ENCODE data around the gene MAGEA12. TPM values are rescaled to one million over a fixed set of nuclear protein-coding genes. Genes with fewer than 3 reads are reported as not detected.

Gene MAGEA12, protein sequence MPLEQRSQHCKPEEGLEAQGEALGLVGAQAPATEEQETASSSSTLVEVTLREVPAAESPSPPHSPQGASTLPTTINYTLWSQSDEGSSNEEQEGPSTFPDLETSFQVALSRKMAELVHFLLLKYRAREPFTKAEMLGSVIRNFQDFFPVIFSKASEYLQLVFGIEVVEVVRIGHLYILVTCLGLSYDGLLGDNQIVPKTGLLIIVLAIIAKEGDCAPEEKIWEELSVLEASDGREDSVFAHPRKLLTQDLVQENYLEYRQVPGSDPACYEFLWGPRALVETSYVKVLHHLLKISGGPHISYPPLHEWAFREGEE
- 0.08 TPM in 1 of 2 replicates, not detected in the other for total RNA-seq (ENCODE audit: low replicate concordance)

DNA sequence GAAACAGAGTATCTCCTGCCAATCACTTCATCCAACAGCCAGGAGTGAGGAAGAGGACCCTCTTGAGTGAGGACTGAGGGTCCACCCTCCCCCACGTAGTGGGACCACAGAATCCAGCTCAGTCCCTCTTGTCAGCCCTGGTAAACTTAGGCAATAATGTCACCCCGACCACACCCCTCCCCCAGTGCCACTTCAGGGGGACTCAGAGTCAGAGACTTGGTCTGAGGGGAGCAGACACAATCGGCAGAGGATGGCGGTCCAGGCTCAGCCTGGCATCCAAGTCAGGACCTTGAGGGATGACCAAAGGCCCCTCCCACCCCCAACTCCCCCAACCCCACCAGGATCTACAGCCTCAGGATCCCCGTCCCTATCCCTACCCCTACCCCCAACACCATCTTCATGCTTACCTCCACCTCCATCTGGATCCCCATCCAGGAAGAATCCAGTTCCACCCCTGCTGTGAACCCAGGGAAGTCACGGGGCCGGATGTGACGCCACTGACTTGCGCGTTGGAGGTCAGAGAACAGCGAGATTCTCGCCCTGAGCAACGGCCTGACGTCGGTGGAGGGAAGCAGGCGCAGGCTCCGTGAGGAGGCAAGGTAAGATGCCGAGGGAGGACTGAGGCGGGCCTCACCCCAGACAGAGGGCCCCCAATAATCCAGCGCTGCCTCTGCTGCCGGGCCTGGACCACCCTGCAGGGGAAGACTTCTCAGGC lies at the start of gene MAGEA12, which contains the start of gene CSAG1:
MAGEA12 (plus strand) TSS at position 497 of the 715 bp plus-strand sequence. CDS start 2,405 bp downstream, outside the sequence.
CSAG1 (minus strand) TSS at position 461 of the 715 bp plus-strand sequence. CDS start 1,261 bp downstream, outside the sequence.

DNA sequence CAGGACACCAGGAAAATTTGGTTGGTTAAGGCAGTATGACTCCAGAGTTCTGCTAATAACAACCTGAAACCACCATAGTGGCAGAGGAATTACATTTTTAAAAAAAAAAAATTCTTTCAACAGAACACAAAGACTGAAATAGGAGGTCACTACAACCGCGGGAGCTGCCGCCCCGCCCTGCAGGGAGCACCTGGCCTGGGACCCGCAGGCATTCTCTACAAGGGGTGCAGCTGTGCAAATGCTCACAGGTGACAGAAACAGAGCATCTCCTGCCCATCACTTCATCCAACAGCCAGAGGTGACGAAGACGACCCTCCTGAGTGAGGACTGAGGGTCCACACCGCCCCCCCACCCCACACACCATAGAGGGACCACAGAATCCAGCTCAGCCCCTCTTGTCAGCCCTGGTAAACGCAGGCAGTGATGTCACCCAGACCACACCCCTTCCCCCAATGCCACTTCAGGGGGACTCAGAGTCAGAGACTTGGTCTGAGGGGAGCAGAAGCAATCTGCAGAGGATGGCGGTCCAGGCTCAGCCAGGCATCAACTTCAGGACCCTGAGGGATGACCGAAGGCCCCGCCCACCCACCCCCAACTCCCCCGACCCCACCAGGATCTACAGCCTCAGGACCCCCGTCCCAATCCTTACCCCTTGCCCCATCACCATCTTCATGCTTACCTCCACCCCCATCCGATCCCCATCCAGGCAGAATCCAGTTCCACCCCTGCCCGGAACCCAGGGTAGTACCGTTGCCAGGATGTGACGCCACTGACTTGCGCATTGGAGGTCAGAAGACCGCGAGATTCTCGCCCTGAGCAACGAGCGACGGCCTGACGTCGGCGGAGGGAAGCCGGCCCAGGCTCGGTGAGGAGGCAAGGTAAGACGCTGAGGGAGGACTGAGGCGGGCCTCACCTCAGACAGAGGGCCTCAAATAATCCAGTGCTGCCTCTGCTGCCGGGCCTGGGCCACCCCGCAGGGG lies 35.3 kb upstream of the MAGEA12 start, which contains the start of gene MAGEA3:
MAGEA3 (plus strand) TSS at position 843 of the 980 bp plus-strand sequence. CDS start 2,039 bp downstream, outside the sequence.

GRCh38 chrX:152709173-152709572 lies 24.4 kb upstream of the MAGEA12 start, which contains the start of gene CSAG2:
Gene CSAG2, minus strand, starts transcription at chrX:152709273. Its CDS starts 161 bp downstream, at chrX:152709112.

GRCh38 chrX:152713815-152714787 lies 19.5 kb upstream of the MAGEA12 start, which contains the start of gene MAGEA2B:
Gene MAGEA2B, plus strand, starts transcription at chrX:152714628. Its CDS starts 2,479 bp downstream, at chrX:152717107.

DNA sequence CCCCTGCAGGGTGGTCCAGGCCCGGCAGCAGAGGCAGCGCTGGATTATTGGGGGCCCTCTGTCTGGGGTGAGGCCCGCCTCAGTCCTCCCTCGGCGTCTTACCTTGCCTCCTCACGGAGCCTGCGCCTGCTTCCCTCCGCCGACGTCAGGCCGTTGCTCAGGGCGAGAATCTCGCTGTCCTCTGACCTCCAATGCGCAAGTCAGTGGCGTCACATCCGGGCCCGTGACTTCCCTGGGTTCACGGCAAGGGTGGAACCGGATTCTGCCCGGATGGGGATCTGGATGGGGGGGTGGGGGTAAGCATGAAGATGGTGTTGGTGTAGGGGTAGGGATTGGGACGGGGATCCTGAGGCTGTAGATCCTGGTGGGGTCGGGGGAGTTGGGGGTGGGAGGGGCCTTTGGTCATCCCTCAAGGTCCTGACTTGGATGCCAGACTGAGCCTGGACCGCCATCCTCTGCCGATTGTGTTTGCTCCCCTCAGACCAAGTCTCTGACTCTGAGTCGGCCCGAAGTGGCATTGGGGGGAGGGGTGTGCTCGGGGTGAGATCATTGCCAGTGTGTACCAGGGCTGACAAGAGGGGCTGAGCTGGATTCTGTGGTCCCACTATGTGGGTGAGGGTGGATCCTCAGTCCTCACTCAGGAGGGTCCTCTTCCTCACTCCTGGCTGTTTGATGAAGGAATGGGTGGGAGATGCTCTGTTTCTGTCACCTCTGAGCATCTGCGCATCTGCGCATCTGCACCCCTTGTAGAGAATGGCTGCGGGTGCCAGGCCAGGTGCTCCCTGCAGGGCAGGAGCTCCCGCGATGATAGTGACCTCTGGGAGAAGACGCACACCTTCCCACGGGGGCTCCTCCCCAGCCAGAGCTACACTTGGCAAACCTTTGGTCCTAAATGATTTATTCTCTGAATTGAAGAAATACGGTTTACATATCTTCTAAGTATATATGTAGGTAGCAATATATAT lies 20.4 kb downstream of the MAGEA12 start, which contains the start of gene MAGEA2:
MAGEA2 (minus strand) TSS at position 157 of the 965 bp plus-strand sequence. CDS start 2,479 bp downstream, outside the sequence.

GRCh38 chrX:152758918-152759317 lies 25.4 kb downstream of the MAGEA12 start, which contains the start of gene CSAG3:
Gene CSAG3, plus strand, starts transcription at chrX:152759218.

DNA sequence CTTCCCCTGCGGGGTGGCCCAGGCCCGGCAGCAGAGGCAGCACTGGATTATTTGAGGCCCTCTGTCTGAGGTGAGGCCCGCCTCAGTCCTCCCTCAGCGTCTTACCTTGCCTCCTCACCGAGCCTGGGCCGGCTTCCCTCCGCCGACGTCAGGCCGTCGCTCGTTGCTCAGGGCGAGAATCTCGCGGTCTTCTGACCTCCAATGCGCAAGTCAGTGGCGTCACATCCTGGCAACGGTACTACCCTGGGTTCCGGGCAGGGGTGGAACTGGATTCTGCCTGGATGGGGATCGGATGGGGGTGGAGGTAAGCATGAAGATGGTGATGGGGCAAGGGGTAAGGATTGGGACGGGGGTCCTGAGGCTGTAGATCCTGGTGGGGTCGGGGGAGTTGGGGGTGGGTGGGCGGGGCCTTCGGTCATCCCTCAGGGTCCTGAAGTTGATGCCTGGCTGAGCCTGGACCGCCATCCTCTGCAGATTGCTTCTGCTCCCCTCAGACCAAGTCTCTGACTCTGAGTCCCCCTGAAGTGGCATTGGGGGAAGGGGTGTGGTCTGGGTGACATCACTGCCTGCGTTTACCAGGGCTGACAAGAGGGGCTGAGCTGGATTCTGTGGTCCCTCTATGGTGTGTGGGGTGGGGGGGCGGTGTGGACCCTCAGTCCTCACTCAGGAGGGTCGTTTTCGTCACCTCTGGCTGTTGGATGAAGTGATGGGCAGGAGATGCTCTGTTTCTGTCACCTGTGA lies 36.2 kb downstream of the MAGEA12 start, which contains the start of gene MAGEA6:
MAGEA6 (minus strand) TSS at position 141 of the 741 bp plus-strand sequence. CDS start 2,039 bp downstream, outside the sequence.

Other genes with a start within 250 kb of the MAGEA12 start
- not detected in 2 replicates for gene GABRQ, start 95.9 kb upstream of the MAGEA12 start, total RNA-seq (ENCODE audit: low replicate concordance)
- 0.15 TPM in 1 of 2 replicates, not detected in the other for gene MAGEA3, start 35.0 kb upstream of the MAGEA12 start, total RNA-seq (ENCODE audit: low replicate concordance)
- not detected in 2 replicates for gene CSAG2, start 24.5 kb upstream of the MAGEA12 start, total RNA-seq (ENCODE audit: low replicate concordance)
- gene MAGEA2B, start 19.1 kb upstream of the MAGEA12 start, total RNA-seq (ENCODE audit: low replicate concordance) = not detected in 2 replicates
- gene CSAG1, start within 50 bp of the MAGEA12 start, total RNA-seq (ENCODE audit: low replicate concordance) = not detected in 2 replicates
- not detected in 2 replicates for gene MAGEA2, start 20.1 kb downstream of the MAGEA12 start, total RNA-seq (ENCODE audit: low replicate concordance)
- gene CSAG3, start 25.5 kb downstream of the MAGEA12 start, total RNA-seq (ENCODE audit: low replicate concordance) = not detected in 2 replicates
- gene MAGEA6, start 35.9 kb downstream of the MAGEA12 start, total RNA-seq (ENCODE audit: low replicate concordance) = not detected in 2 replicates
- 19.0 and 31.3 TPM in 2 replicates for gene CETN2, start 97.0 kb downstream of the MAGEA12 start, total RNA-seq (ENCODE audit: low replicate concordance)
- gene NSDHL, start 97.3 kb downstream of the MAGEA12 start, total RNA-seq (ENCODE audit: low replicate concordance) = 13.9 and 18.9 TPM in 2 replicates
- gene ZNF185, start 164.3 kb downstream of the MAGEA12 start, total RNA-seq (ENCODE audit: low replicate concordance) = 0.35 and 22.0 TPM in 2 replicates

Data from smooth muscle cell of the coronary artery (primary cell).